SU-DHL-6 (cell line): ENCODE results near the gene SYNGR4.

Experiments used
- H2AFZ ChIP-seq: fragments of 200-600 bp; sonication (generic); 2 replicates; pipeline ENCODE4 v1.6.1; 2014; ENCODE audit warnings: low read depth, mild to moderate bottlenecking, moderate library complexity, mixed read lengths, antibody characterized with exemption, low read length; ENCODE audit not compliant: severe bottlenecking
- H3F3A ChIP-seq: fragments of 200-600 bp; shearing (Covaris generic); 2 replicates; pipeline ENCODE4 v1.6.0; 2016; ENCODE audit warnings: antibody characterized with exemption, mild to moderate bottlenecking; ENCODE audit not compliant: insufficient read depth
- H3K27ac ChIP-seq: fragments of 200-600 bp; sonication (generic); 2 replicates; pipeline ENCODE4 v1.5.1; 2016; ENCODE audit warnings: low read depth, mild to moderate bottlenecking, low read length, moderate library complexity, mixed read lengths
- H3K27me3 ChIP-seq: fragments of 200-600 bp; sonication (generic), shearing (Covaris generic); 2 replicates; pipeline ENCODE4 v1.6.0; 2014; ENCODE audit warnings: mild to moderate bottlenecking, low read length
- H3K36me3 ChIP-seq: fragments of 200-600 bp; sonication (generic); 2 replicates; pipeline ENCODE4 v1.6.1; 2014; ENCODE audit warnings: mild to moderate bottlenecking, low read length, mixed read lengths
- H3K4me2 ChIP-seq: fragments of 300-600, 200-600 bp; shearing (Covaris generic), sonication (generic); 2 replicates; pipeline ENCODE4 v1.6.0; 2014; ENCODE audit warnings: low read length, low read depth, mild to moderate bottlenecking; ENCODE audit not compliant: poor library complexity, severe bottlenecking
- H3K4me3 ChIP-seq: fragments of 200-600 bp; sonication (generic); 2 replicates; pipeline ENCODE4 v1.5.1; 2014; ENCODE audit warnings: antibody characterized with exemption, low read length, mild to moderate bottlenecking, mixed read lengths; ENCODE audit not compliant: insufficient read depth, poor library complexity, severe bottlenecking
- H3K79me2 ChIP-seq: fragments of 200-600 bp; sonication (generic); 2 replicates; pipeline ENCODE4 v1.6.1; 2014; ENCODE audit warnings: mild to moderate bottlenecking, low read length, moderate library complexity; ENCODE audit not compliant: insufficient read depth
- H3K9ac ChIP-seq: fragments of 200-600 bp; sonication (generic); 2 replicates; pipeline ENCODE4 v1.7.0; 2014; ENCODE audit warnings: mild to moderate bottlenecking, low read length
- H3K9me2 ChIP-seq: fragments of 200-600 bp; sonication (generic); replicated peaks from 2 replicates; pipeline ENCODE4 v1.6.1; 2014; ENCODE audit warnings: low read length; ENCODE audit not compliant: insufficient read depth
- H3K9me3 ChIP-seq: fragments of 200-600 bp; sonication (generic); 2 replicates; pipeline ENCODE4 v1.6.1; 2014; ENCODE audit warnings: low read length, mixed read lengths; ENCODE audit not compliant: insufficient read depth
- H4K20me1 ChIP-seq: fragments of 200-600 bp; sonication (generic); 2 replicates; pipeline ENCODE4 v1.6.1; 2014; ENCODE audit warnings: low read depth, mild to moderate bottlenecking, antibody characterized with exemption, low read length, moderate library complexity, mixed read lengths
- CTCF ChIP-seq: fragments of 200-600 bp; sonication (generic); IDR thresholded peaks from one replicate; pipeline ENCODE4 v1.5.1; 2017; ENCODE audit warnings: antibody characterized with exemption, mild to moderate bottlenecking, low read length, moderate library complexity; ENCODE audit not compliant: insufficient read depth, poor library complexity, severe bottlenecking
- EZH2phosphoT487 ChIP-seq: fragments of 200-600 bp; sonication (generic), shearing (Covaris generic); conservative IDR thresholded peaks from 2 replicates; pipeline ENCODE4 v1.6.1; 2018; ENCODE audit warnings: mild to moderate bottlenecking, antibody characterized with exemption, low read length, moderate library complexity, mixed read lengths

SYNGR4 gene

GRCh38 chr19:48378194-48378570 is 14.0 kb downstream of the SYNGR4 start:
- no peak for TF ChIP-seq EZH2phosphoT487
- no peak for TF ChIP-seq CTCF
- H4K20me1 ChIP-seq = no peaks in the 10 kb centered on the region
- H3F3A ChIP-seq = no peaks in the 10 kb centered on the region
- H3K79me2 ChIP-seq = no peaks in the 10 kb centered on the region
- no peak overlapping the region for H3K27ac ChIP-seq
- no peak overlapping the region for H3K9ac ChIP-seq
- H3K4me2 ChIP-seq = no peak overlapping the region
- H2AFZ ChIP-seq = no peak overlapping the region
- H3K4me3 ChIP-seq = no peak overlapping the region
- no peaks in the 10 kb centered on the region for H3K27me3 ChIP-seq
- H3K36me3 ChIP-seq = no peaks in the 10 kb centered on the region
- H3K9me3 ChIP-seq = no peaks in the 10 kb centered on the region
- H3K9me2 ChIP-seq = no peaks in the 10 kb centered on the region

- H3K27ac ChIP-seq = no peak overlapping the region
- H3K4me2 ChIP-seq = no peak overlapping the region
- TF ChIP-seq CTCF (no peak), EZH2phosphoT487 (no peak)
- H3K9me3 ChIP-seq = no peaks in the 10 kb centered on the region
- H3K27me3 ChIP-seq = no peaks in the 10 kb centered on the region
- no peaks in the 10 kb centered on the region for H3K79me2 ChIP-seq
- H3K4me3 ChIP-seq = no peak overlapping the region
- no peaks in the 10 kb centered on the region for H3K36me3 ChIP-seq
- H3F3A ChIP-seq = no peaks in the 10 kb centered on the region
- no peak overlapping the region for H3K9ac ChIP-seq
- no peaks in the 10 kb centered on the region for H3K9me2 ChIP-seq
- H4K20me1 ChIP-seq = no peaks in the 10 kb centered on the region
- no peak overlapping the region for H2AFZ ChIP-seq
Measured at GRCh38 chr19:48379058-48379457, 14.9 kb downstream of the SYNGR4 start.

GRCh38 chr19:48381178-48381950 is 17.2 kb downstream of the SYNGR4 start:
- Histone ChIP-seq H3K36me3 (no peaks in the 10 kb centered on the region), H3K4me3 (no peak overlapping the region), H4K20me1 (no peaks in the 10 kb centered on the region), H3K9me2 (no peaks in the 10 kb centered on the region), H3K4me2 (no peak overlapping the region), H3F3A (no peaks in the 10 kb centered on the region), H3K9ac (no peak overlapping the region), H3K27me3 (no peaks in the 10 kb centered on the region), H3K9me3 (no peaks in the 10 kb centered on the region), H3K27ac (no peak overlapping the region), H3K79me2 (no peaks in the 10 kb centered on the region), H2AFZ (no peak overlapping the region)
- TF ChIP-seq EZH2phosphoT487 = no peak
- TF ChIP-seq CTCF = no peak
